WERI-Rb-1 (cell line): ENCODE results near the gene PRR5.
A peak's percentile ranks its signal among the peaks of the same experiment; 100 is the strongest.

Experiments
- DNase-seq: peaks from one replicate; pipeline ENCODE4 v3.0.0-alpha.2; 2020
- H3K27ac ChIP-seq: fragments of 250-450 bp; sonication (Bioruptor Pico); 2 replicates; pipeline ENCODE4 v1.5.1; 2020; ENCODE audit warnings: mild to moderate bottlenecking, moderate library complexity
- H3K27me3 ChIP-seq: fragments of 250-450 bp; sonication (Bioruptor Pico); 2 replicates; pipeline ENCODE4 v1.5.1; 2021; ENCODE audit warnings: mild to moderate bottlenecking, low read depth, moderate library complexity; ENCODE audit not compliant: insufficient read depth, severe bottlenecking
- H3K36me3 ChIP-seq: fragments of 250-450 bp; sonication (Bioruptor Pico); 2 replicates; pipeline ENCODE4 v1.5.1; 2020; ENCODE audit warnings: mild to moderate bottlenecking, moderate library complexity
- H3K4me3 ChIP-seq: 2 replicates; pipeline ENCODE4 v1.5.1; 2011; ENCODE audit warnings: low read depth, mild to moderate bottlenecking, control low read depth, low read length
- H3K9me3 ChIP-seq: fragments of 250-450 bp; sonication (Bioruptor Pico); 2 replicates; pipeline ENCODE4 v1.5.1; 2021; ENCODE audit warnings: mild to moderate bottlenecking, moderate library complexity; ENCODE audit not compliant: severe bottlenecking
- CTCF ChIP-seq: IDR thresholded peaks from 2 replicates; pipeline ENCODE4 v1.5.1; 2011; ENCODE audit warnings: low read depth, mild to moderate bottlenecking, control low read depth, inconsistent platforms, low read length

PRR5 gene

GRCh38 chr22:44692662-44693007 lies 9.4 kb upstream of the PRR5 start:
- no peak for TF ChIP-seq CTCF
- H3K36me3 ChIP-seq: no peaks in the 10 kb centered on the region
- no peak overlapping the region for H3K4me3 ChIP-seq
- DNase-seq: no peak
- no peaks in the 10 kb centered on the region for H3K27me3 ChIP-seq
- no peaks in the 10 kb centered on the region for H3K9me3 ChIP-seq
- H3K27ac ChIP-seq: no peak overlapping the region

GRCh38 chr22:44693145-44693544 lies 8.9 kb upstream of the PRR5 start:
- H3K27me3 ChIP-seq: no peaks in the 10 kb centered on the region
- no peak for DNase-seq
- no peaks in the 10 kb centered on the region for H3K36me3 ChIP-seq
- H3K9me3 ChIP-seq: no peaks in the 10 kb centered on the region
- no peak for TF ChIP-seq CTCF
- H3K27ac ChIP-seq: peak overlapping the region; percentile 44
- H3K4me3 ChIP-seq: no peak overlapping the region

GRCh38 chr22:44693756-44694155 lies 8.2 kb upstream of the PRR5 start:
- H3K9me3 ChIP-seq: no peaks in the 10 kb centered on the region
- H3K27ac ChIP-seq: peak overlapping the region; percentile 54
- no peaks in the 10 kb centered on the region for H3K36me3 ChIP-seq
- no peak for TF ChIP-seq CTCF
- DNase-seq: peak; percentile 78
- no peak overlapping the region for H3K4me3 ChIP-seq
- H3K27me3 ChIP-seq: no peaks in the 10 kb centered on the region

GRCh38 chr22:44697423-44698141 lies 4.4 kb upstream of the PRR5 start:
- peak; percentile 98 for TF ChIP-seq CTCF
- peak; percentile 84 for DNase-seq
- no peaks in the 10 kb centered on the region for H3K27me3 ChIP-seq
- no peak overlapping the region for H3K27ac ChIP-seq
- no peaks in the 10 kb centered on the region for H3K36me3 ChIP-seq
- no peak overlapping the region for H3K4me3 ChIP-seq
- no peaks in the 10 kb centered on the region for H3K9me3 ChIP-seq

- Histone ChIP-seq H3K27ac (no peak overlapping the region), H3K36me3 (no peaks in the 10 kb centered on the region), H3K27me3 (peaks cover 3% of the 10 kb centered on the region), H3K9me3 (no peaks in the 10 kb centered on the region), H3K4me3 (no peak overlapping the region)
- DNase-seq: no peak
- no peak for TF ChIP-seq CTCF
These were observed 3.2 kb upstream of the PRR5 start for GRCh38 chr22:44698531-44699421.
